Peyer's patch (tissue), 4 donors: Measurements from ENCODE around the gene CDH23.

Source experiments
- POLR2A ChIP-seq, 2 donors: fragments of 450-650 bp; IDR thresholded peaks; one replicate each; pipeline ENCODE4 v1.5.1; 2017; ENCODE audit warnings: antibody characterized with exemption in 2 of 2, mild to moderate bottlenecking in 2 of 2, moderate library complexity in 2 of 2
- TF ChIP-seq, protein P1 (sequence below), 6 experiments: fragments of 450-650 bp in 4 of 6; fragments of 200-600 bp in 2 of 6; sonication (generic) in 1 of 6; IDR thresholded peaks; one replicate each; pipeline ENCODE4 v1.5.1; 2017 to 2019; ENCODE audit warnings: antibody characterized with exemption in 6 of 6, mild to moderate bottlenecking in 3 of 6, moderate library complexity in 1 of 6

DNA sequence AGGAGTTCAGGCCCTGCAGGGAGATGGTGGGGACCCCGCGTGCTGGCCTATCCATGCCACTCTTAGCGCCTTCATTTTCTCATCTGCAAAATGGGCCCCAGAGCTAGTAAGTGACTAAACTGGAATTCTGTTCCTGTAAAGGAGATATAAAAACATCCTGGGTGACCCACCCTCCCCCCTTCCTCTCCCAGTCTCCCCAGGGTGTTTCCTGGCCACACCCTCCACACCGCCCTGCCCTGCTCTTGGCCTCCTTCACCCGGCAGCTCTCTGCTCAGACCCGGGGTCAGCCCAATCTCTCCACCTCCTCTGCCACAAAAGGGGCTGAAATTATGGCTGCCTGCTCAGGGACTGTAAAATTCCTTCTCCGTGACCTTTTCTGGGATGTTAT, 252.2 kb downstream of the CDH23 start:
- TF ChIP-seq, protein P1, sequence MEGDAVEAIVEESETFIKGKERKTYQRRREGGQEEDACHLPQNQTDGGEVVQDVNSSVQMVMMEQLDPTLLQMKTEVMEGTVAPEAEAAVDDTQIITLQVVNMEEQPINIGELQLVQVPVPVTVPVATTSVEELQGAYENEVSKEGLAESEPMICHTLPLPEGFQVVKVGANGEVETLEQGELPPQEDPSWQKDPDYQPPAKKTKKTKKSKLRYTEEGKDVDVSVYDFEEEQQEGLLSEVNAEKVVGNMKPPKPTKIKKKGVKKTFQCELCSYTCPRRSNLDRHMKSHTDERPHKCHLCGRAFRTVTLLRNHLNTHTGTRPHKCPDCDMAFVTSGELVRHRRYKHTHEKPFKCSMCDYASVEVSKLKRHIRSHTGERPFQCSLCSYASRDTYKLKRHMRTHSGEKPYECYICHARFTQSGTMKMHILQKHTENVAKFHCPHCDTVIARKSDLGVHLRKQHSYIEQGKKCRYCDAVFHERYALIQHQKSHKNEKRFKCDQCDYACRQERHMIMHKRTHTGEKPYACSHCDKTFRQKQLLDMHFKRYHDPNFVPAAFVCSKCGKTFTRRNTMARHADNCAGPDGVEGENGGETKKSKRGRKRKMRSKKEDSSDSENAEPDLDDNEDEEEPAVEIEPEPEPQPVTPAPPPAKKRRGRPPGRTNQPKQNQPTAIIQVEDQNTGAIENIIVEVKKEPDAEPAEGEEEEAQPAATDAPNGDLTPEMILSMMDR (IDR thresholded peaks at IDR 0.05), result no peak
- no peak for TF ChIP-seq POLR2A (IDR thresholded peaks at IDR 0.05)
